ENCODE data around the gene FADS3.

DNA sequence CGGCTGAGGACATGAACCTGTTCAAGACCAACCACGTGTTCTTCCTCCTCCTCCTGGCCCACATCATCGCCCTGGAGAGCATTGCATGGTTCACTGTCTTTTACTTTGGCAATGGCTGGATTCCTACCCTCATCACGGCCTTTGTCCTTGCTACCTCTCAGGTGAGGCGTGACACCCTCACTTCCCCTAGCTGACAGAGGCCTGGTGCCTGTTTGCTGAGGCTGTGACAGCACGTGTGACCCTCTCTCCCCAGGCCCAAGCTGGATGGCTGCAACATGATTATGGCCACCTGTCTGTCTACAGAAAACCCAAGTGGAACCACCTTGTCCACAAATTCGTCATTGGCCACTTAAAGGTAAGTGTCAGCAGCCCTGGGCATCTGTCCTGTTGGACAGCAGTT is 51.0 kb downstream of the FADS3 start:
- TF ChIP-seq, protein P1, sequence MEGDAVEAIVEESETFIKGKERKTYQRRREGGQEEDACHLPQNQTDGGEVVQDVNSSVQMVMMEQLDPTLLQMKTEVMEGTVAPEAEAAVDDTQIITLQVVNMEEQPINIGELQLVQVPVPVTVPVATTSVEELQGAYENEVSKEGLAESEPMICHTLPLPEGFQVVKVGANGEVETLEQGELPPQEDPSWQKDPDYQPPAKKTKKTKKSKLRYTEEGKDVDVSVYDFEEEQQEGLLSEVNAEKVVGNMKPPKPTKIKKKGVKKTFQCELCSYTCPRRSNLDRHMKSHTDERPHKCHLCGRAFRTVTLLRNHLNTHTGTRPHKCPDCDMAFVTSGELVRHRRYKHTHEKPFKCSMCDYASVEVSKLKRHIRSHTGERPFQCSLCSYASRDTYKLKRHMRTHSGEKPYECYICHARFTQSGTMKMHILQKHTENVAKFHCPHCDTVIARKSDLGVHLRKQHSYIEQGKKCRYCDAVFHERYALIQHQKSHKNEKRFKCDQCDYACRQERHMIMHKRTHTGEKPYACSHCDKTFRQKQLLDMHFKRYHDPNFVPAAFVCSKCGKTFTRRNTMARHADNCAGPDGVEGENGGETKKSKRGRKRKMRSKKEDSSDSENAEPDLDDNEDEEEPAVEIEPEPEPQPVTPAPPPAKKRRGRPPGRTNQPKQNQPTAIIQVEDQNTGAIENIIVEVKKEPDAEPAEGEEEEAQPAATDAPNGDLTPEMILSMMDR (IDR thresholded peaks at IDR 0.05) = no peak
- no peak for TF ChIP-seq EZH2 (IDR thresholded peaks at IDR 0.05; ENCODE audit: borderline replicate concordance, insufficient read depth, low read depth, low read length, poor library complexity, severe bottlenecking)
